HepG2 (cell line): ENCODE measurements around the gene BCAS1. TPM values are rescaled to one million over a fixed set of nuclear protein-coding genes. Genes with fewer than 3 reads are reported as not detected.

Experiments used
- ATF7-NPFF ChIP-seq: sonication (generic); formaldehyde crosslinking; IDR thresholded peaks from 2 replicates; pipeline ENCODE4 v1.8.1; 2023; ENCODE audit warnings: mild to moderate bottlenecking, low read depth, missing genetic modification reagents, moderate library complexity
- ATM ChIP-seq: fragments of 450-650 bp; IDR thresholded peaks from 2 replicates; pipeline ENCODE4 v1.7.1; 2017; ENCODE audit warnings: mild to moderate bottlenecking, borderline replicate concordance
- CAMTA2 ChIP-seq: sonication (generic); formaldehyde crosslinking; IDR thresholded peaks from 2 replicates; pipeline ENCODE4 v1.4.0; 2020; ENCODE audit warnings: mild to moderate bottlenecking, missing genetic modification reagents, borderline replicate concordance
- CBFB ChIP-seq: sonication (generic); formaldehyde crosslinking; IDR thresholded peaks from 2 replicates; pipeline ENCODE4 v1.4.0; 2020; ENCODE audit warnings: missing genetic modification reagents
- HDAC1 ChIP-seq: sonication (generic); formaldehyde crosslinking; IDR thresholded peaks from 2 replicates; pipeline ENCODE4 v1.5.1; 2020; ENCODE audit warnings: mild to moderate bottlenecking, missing genetic modification reagents
- RBM39 ChIP-seq: fragments of 200-400 bp; formaldehyde crosslinking; IDR thresholded peaks from one replicate; pipeline ENCODE4 v1.6.1; 2018; ENCODE audit warnings: antibody characterized with exemption, mild to moderate bottlenecking, low read depth, low read length; ENCODE audit not compliant: poor library complexity, severe bottlenecking
- RELA ChIP-seq: sonication (generic); formaldehyde crosslinking; IDR thresholded peaks from 2 replicates; pipeline ENCODE4 v1.4.0; 2020; ENCODE audit warnings: missing genetic modification reagents
- SMAD1 ChIP-seq: sonication (generic); formaldehyde crosslinking; IDR thresholded peaks from 2 replicates; pipeline ENCODE4 v1.4.0; 2020; ENCODE audit warnings: missing genetic modification reagents, low read depth, mild to moderate bottlenecking, borderline replicate concordance
- SMARCC2 ChIP-seq: fragments of 450-650 bp; IDR thresholded peaks from 2 replicates; pipeline ENCODE4 v1.6.1; 2017; ENCODE audit warnings: antibody characterized with exemption, mild to moderate bottlenecking
- SPEN ChIP-seq: sonication (generic); formaldehyde crosslinking; IDR thresholded peaks from 2 replicates; pipeline ENCODE4 v1.5.1; 2020; ENCODE audit warnings: low read depth, mild to moderate bottlenecking, missing genetic modification reagents
- TAF15 ChIP-seq: fragments of 200-400 bp; formaldehyde crosslinking; IDR thresholded peaks from one replicate; pipeline ENCODE4 v1.6.1; 2018; ENCODE audit warnings: mild to moderate bottlenecking, low read depth, low read length; ENCODE audit not compliant: poor library complexity, severe bottlenecking
- ZBTB21 ChIP-seq: sonication (generic); formaldehyde crosslinking; IDR thresholded peaks from 2 replicates; pipeline ENCODE4 v1.4.0; 2020; ENCODE audit warnings: missing genetic modification reagents
- ZBTB7A ChIP-seq: sonication (generic); formaldehyde crosslinking; IDR thresholded peaks from 2 replicates; pipeline ENCODE4 v1.8.0; 2022; ENCODE audit warnings: mild to moderate bottlenecking, missing genetic modification reagents
- ZFP1 ChIP-seq: IDR thresholded peaks from 2 replicates; pipeline ENCODE4 v1.6.1; 2016
- ZFP36 ChIP-seq: fragments of 150-350 bp; IDR thresholded peaks from 2 replicates; pipeline ENCODE4 v1.6.1; 2018; ENCODE audit warnings: borderline replicate concordance, low read length, low read depth; ENCODE audit not compliant: partially characterized antibody
- ZFX ChIP-seq: sonication (generic); formaldehyde crosslinking; IDR thresholded peaks from 2 replicates; pipeline ENCODE4 v1.4.0; 2020; ENCODE audit warnings: mild to moderate bottlenecking, low read depth, missing genetic modification reagents, moderate library complexity
- ZNF121 ChIP-seq: sonication (generic); formaldehyde crosslinking; IDR thresholded peaks from 2 replicates; pipeline ENCODE4 v1.5.0; 2020; ENCODE audit warnings: mild to moderate bottlenecking, missing genetic modification reagents
- ZNF207 ChIP-seq: fragments of 450-650 bp; IDR thresholded peaks from 2 replicates; pipeline ENCODE4 v1.6.1; 2016; ENCODE audit warnings: antibody characterized with exemption, borderline replicate concordance
- ZNF3 ChIP-seq: IDR thresholded peaks from 2 replicates; pipeline ENCODE4 v1.7.0; 2017; ENCODE audit warnings: inconsistent platforms
- ZSCAN9 ChIP-seq: IDR thresholded peaks from 2 replicates; pipeline ENCODE4 v1.6.1; 2016; ENCODE audit warnings: borderline replicate concordance
- polyA plus RNA-seq, 8 experiments: library from polyadenylated mRNA; depleted of rRNA in 3 of 8; stranded (reverse) in 7 of 8; unstranded in 1 of 8; fragments of >200 nt; fragmentation: Illumina TruSeq in 4 of 8; extraction: Trizol in 4 of 8; gene quantifications; 2 replicates each; pipeline versions ENCODE4 v1.2.1 to v1.2.3, GENCODE V29; 2011 to 2016; ENCODE audit warnings: low read depth in 4 of 8, missing spikeins in 1 of 8, mixed read lengths in 1 of 8; ENCODE audit not compliant: insufficient read depth in 1 of 8
- total RNA-seq, 5 experiments: library from RNA; depleted of rRNA; stranded (reverse); fragments of >200 nt; fragmentation: Illumina TruSeq; extraction: Trizol; gene quantifications; 2 replicates each; pipeline ENCODE4 v1.2.3, GENCODE V29; 2016; ENCODE audit warnings: low read depth in 1 of 5
- TF ChIP-seq, protein P1 (sequence below): sonication (generic); formaldehyde crosslinking; IDR thresholded peaks from 2 replicates; pipeline ENCODE4 v1.5.0; 2020; ENCODE audit warnings: mild to moderate bottlenecking, missing genetic modification reagents, borderline replicate concordance
- TF ChIP-seq, protein P2 (sequence below), 2 experiments: sonication (generic) in 1 of 2; formaldehyde crosslinking in 1 of 2; IDR thresholded peaks; 2 replicates each; pipeline versions ENCODE4 v1.6.1 to v1.9.0; 2014 to 2022; ENCODE audit warnings: antibody characterized with exemption in 1 of 2, borderline replicate concordance in 1 of 2, inconsistent platforms in 1 of 2, low read depth in 1 of 2, missing genetic modification reagents in 1 of 2

BCAS1 gene
- total and polyA plus RNA-seq, 2 of the 13 experiments (the other 11 are each of a cell fraction or from before 2014, with no cell fraction given) = 0.55 to 0.91 TPM

DNA sequence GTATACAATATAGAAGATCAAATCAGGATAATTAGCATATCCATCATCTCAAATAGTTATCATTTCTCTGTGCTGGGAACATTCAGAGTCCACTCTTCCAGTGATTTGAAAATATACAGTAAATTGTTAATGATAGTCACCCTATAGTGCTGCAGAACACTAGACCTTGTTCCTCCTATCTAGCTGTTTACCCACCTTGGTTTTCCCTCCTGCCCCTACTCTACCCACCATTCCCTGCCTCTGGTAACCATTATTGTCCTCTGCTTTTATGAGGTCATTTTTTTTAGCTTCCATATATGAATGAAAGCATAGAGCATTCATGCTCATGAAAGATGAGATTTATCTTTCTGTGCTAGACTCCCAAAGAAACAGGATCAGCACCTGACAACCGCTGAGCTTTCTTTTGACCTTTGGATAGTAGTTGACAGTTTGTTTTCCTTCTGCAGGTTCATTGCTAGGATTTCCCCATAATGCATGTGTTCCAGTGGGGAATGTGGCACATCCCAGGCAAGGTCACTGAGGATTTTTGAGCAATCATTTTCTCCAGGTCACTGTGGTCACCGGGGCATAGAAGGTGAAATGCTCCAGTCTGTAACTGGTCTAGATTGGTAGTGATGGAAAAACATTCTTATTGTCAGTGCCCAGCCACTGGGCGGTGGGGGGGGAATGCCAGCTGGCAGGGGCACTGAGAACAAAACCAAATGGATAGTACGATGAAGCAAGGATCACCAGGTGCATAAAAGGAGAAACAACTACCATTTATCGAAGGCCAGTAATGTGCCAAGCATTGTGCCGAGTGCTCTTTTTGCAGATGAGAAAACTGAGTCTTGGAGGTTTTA lies 33.6 kb upstream of the BCAS1 start (continued):
- TF ChIP-seq ATM (no peak), ATF7-NPFF (CRISPR knock-in tag) (peak; percentile 80; the same call in 1 of the 2 replicates), ZFX (CRISPR knock-in tag) (no peak; the same call in 1 of the 2 replicates), ZNF3 (CRISPR knock-in tag) (peak; percentile 92), ZBTB21 (CRISPR knock-in tag) (peak; percentile 82), TAF15 (no peak), ZFP36 (no peak), SMARCC2 (peak; percentile 77; the same call in 1 of the 2 replicates), ZBTB7A (peak; percentile 45; the same call in 1 of the 2 replicates), SPEN (CRISPR knock-in tag) (peak; percentile 96), CBFB (CRISPR knock-in tag) (peak; percentile 97), SMAD1 (CRISPR knock-in tag) (peak; percentile 88; the same call in 1 of the 2 replicates), RBM39 (no peak), ZNF121 (CRISPR knock-in tag) (no peak), ZSCAN9 (CRISPR knock-in tag) (peak; percentile 98), ZNF207 (no peak), CAMTA2 (CRISPR knock-in tag) (no peak), ZFP1 (CRISPR knock-in tag) (peak; percentile 94), RELA (CRISPR knock-in tag) (peak; percentile 70; the same call in 1 of the 2 replicates), HDAC1 (CRISPR knock-in tag) (peak; percentile 99)
- TF ChIP-seq, protein P1, sequence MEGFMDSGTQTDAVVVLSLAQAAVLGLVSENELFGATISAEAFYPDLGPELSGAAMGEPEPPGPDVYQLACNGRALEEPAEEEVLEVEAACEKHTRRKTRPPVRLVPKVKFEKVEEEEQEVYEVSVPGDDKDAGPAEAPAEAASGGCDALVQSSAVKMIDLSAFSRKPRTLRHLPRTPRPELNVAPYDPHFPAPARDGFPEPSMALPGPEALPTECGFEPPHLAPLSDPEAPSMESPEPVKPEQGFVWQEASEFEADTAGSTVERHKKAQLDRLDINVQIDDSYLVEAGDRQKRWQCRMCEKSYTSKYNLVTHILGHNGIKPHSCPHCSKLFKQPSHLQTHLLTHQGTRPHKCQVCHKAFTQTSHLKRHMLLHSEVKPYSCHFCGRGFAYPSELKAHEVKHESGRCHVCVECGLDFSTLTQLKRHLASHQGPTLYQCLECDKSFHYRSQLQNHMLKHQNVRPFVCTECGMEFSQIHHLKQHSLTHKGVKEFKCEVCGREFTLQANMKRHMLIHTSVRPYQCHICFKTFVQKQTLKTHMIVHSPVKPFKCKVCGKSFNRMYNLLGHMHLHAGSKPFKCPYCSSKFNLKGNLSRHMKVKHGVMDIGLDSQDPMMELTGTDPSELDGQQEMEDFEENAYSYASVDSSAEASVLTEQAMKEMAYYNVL = peak; percentile 97; the same call in 1 of the 2 replicates
- TF ChIP-seq, protein P2, sequence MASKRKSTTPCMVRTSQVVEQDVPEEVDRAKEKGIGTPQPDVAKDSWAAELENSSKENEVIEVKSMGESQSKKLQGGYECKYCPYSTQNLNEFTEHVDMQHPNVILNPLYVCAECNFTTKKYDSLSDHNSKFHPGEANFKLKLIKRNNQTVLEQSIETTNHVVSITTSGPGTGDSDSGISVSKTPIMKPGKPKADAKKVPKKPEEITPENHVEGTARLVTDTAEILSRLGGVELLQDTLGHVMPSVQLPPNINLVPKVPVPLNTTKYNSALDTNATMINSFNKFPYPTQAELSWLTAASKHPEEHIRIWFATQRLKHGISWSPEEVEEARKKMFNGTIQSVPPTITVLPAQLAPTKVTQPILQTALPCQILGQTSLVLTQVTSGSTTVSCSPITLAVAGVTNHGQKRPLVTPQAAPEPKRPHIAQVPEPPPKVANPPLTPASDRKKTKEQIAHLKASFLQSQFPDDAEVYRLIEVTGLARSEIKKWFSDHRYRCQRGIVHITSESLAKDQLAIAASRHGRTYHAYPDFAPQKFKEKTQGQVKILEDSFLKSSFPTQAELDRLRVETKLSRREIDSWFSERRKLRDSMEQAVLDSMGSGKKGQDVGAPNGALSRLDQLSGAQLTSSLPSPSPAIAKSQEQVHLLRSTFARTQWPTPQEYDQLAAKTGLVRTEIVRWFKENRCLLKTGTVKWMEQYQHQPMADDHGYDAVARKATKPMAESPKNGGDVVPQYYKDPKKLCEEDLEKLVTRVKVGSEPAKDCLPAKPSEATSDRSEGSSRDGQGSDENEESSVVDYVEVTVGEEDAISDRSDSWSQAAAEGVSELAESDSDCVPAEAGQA (IDR thresholded peaks at IDR 0.05; ENCODE audit: low read depth) = 0 out of 2 replicates have a peak, but pooled peaks have one; percentile 71
- TF ChIP-seq, protein P2 (CRISPR knock-in tag; IDR thresholded peaks at IDR 0.05; ENCODE audit: borderline replicate concordance) = peak; percentile 60; the same call in 1 of the 2 replicates
